OCI-LY7 (cell line): ENCODE data around the gene IL17RD.

Source experiments
- CTCF ChIP-seq: fragments of 200-600 bp; sonication (generic); conservative IDR thresholded peaks from 2 replicates; pipeline ENCODE4 v1.5.1; 2014; ENCODE audit warnings: mild to moderate bottlenecking, antibody characterized with exemption, low read length, moderate library complexity, mixed read lengths
- EZH2phosphoT487 ChIP-seq: fragments of 200-600 bp; sonication (generic); IDR thresholded peaks from 2 replicates; pipeline ENCODE4 v1.6.1; 2018; ENCODE audit warnings: low read depth, borderline replicate concordance, mild to moderate bottlenecking, mixed run types, antibody characterized with exemption, low read length, moderate library complexity, mixed read lengths

- TF ChIP-seq CTCF (no peak), EZH2phosphoT487 (no peak)
Observed at GRCh38 chr3:57061556-57061955, 103.6 kb downstream of the IL17RD start.
